ENCODE results near the gene DFFA.
"Not testable (repeated sequence)": the region's sequence is repeated elsewhere in the genome, so short reads cannot be mapped to it uniquely, and the experiment has no call there.

Gene DFFA

GRCh38 chr1:10504249-10504648 lies 31.9 kb upstream of the DFFA start:
- DNase-seq = no peak

GRCh38 chr1:10502206-10502605 lies 29.9 kb upstream of the DFFA start:
- DNase-seq = no peak

GRCh38 chr1:10498231-10498630 lies 25.9 kb upstream of the DFFA start:
- DNase-seq = no peak

GRCh38 chr1:10497109-10497508 lies 24.8 kb upstream of the DFFA start:
- no peak for DNase-seq

- no peak for DNase-seq
Observed at GRCh38 chr1:10495952-10496351, 23.6 kb upstream of the DFFA start.

GRCh38 chr1:10495475-10495817 lies 23.1 kb upstream of the DFFA start:
- no peak for DNase-seq

- peak; percentile 22 to 57 for DNase-seq
Observed at GRCh38 chr1:10494754-10495474, 22.6 kb upstream of the DFFA start.

GRCh38 chr1:10494418-10494753 lies 22.1 kb upstream of the DFFA start:
- no peak for DNase-seq

GRCh38 chr1:10490286-10490970 lies 18.1 kb upstream of the DFFA start:
- DNase-seq = no peak

- no peak for DNase-seq
Observed at GRCh38 chr1:10489291-10490055, 17.1 kb upstream of the DFFA start.

- DNase-seq = no peak
Observed at GRCh38 chr1:10484521-10484920, 12.2 kb upstream of the DFFA start.

GRCh38 chr1:10480614-10481013 lies 8.3 kb upstream of the DFFA start:
- DNase-seq = no peak

- DNase-seq = no peak
Observed at GRCh38 chr1:10479296-10479695, 7.0 kb upstream of the DFFA start.

- DNase-seq = no peak
Observed at GRCh38 chr1:10475510-10475909, 3.2 kb upstream of the DFFA start.

- peak; percentile 65 to 88 for DNase-seq
Observed at GRCh38 chr1:10474613-10475507, 2.5 kb upstream of the DFFA start, which contains the start of gene PEX14. Gene PEX14 (plus strand): TSS chr1:10474950. CDS start chr1:10474967, 17 bp downstream.

GRCh38 chr1:10474309-10474612 lies 1.9 kb upstream of the DFFA start:
- not testable (repeated sequence) for DNase-seq

- no peak for DNase-seq
Observed at GRCh38 chr1:10473145-10473765, 926 bp upstream of the DFFA start.

GRCh38 chr1:10471411-10472219 lies 714 bp downstream of the DFFA start:
- peak in 1 of 2 experiments; percentile 43 for DNase-seq

- no peak for DNase-seq
Observed at GRCh38 chr1:10470043-10470442, 2.3 kb downstream of the DFFA start.

GRCh38 chr1:10467078-10467477 lies 5.3 kb downstream of the DFFA start:
- DNase-seq = no peak

GRCh38 chr1:10459184-10459583 lies 13.1 kb downstream of the DFFA start:
- no peak for DNase-seq

- DNase-seq = no peak
Observed at GRCh38 chr1:10457875-10458274, 14.5 kb downstream of the DFFA start.

Data from NCI-H526 (cell line).